PC-3 (cell line): ENCODE results near the gene MTFMT.

ENCODE experiments used
- EZH2 ChIP-seq: fragments of 300-600 bp; sonication (generic); IDR thresholded peaks from one replicate; pipeline ENCODE4 v1.6.1; 2017; ENCODE audit warnings: antibody characterized with exemption, mild to moderate bottlenecking, low read length; ENCODE audit not compliant: unreplicated experiment
- TF ChIP-seq, protein P1 (sequence below): fragments of 300-600 bp; sonication (generic); conservative IDR thresholded peaks from 2 replicates; pipeline ENCODE4 v1.5.1; 2017; ENCODE audit warnings: antibody characterized with exemption, low read depth, mild to moderate bottlenecking, low read length

GRCh38 chr15:65048241-65048640, 18.8 kb upstream of the MTFMT start:
- TF ChIP-seq, protein P1, sequence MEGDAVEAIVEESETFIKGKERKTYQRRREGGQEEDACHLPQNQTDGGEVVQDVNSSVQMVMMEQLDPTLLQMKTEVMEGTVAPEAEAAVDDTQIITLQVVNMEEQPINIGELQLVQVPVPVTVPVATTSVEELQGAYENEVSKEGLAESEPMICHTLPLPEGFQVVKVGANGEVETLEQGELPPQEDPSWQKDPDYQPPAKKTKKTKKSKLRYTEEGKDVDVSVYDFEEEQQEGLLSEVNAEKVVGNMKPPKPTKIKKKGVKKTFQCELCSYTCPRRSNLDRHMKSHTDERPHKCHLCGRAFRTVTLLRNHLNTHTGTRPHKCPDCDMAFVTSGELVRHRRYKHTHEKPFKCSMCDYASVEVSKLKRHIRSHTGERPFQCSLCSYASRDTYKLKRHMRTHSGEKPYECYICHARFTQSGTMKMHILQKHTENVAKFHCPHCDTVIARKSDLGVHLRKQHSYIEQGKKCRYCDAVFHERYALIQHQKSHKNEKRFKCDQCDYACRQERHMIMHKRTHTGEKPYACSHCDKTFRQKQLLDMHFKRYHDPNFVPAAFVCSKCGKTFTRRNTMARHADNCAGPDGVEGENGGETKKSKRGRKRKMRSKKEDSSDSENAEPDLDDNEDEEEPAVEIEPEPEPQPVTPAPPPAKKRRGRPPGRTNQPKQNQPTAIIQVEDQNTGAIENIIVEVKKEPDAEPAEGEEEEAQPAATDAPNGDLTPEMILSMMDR: no peak
- no peak for TF ChIP-seq EZH2
